ENCODE data around the gene RASAL1.

RASAL1 gene

GRCh38 chr12:113056631-113057488 lies 78.7 kb downstream of the RASAL1 start, which contains the start of gene DTX1:
DTX1 (plus strand) TSS chr12:113056730; CDS start chr12:113058193, 1,463 bp downstream.
- no peak for DNase-seq

- no peak for DNase-seq
These were observed 79.3 kb downstream of the RASAL1 start for GRCh38 chr12:113056381-113056630.

- DNase-seq, result no peak
These were observed 79.8 kb downstream of the RASAL1 start for GRCh38 chr12:113055594-113056380.

- DNase-seq, result no peak
These were observed 80.5 kb downstream of the RASAL1 start for GRCh38 chr12:113054948-113055486.

- no peak for DNase-seq
These were observed 83.2 kb downstream of the RASAL1 start for GRCh38 chr12:113052326-113052725.

GRCh38 chr12:113051759-113052158 lies 83.8 kb downstream of the RASAL1 start:
- DNase-seq, result no peak

- no peak for DNase-seq
These were observed 84.8 kb downstream of the RASAL1 start for GRCh38 chr12:113050795-113051194.

GRCh38 chr12:113049976-113050742 lies 85.4 kb downstream of the RASAL1 start:
- DNase-seq, result no peak

Measured in GOT3 (cell line).